HG03457 (cell line): Measurements from ENCODE around the gene XK.
"Not testable (repeated sequence)": the region's sequence is repeated elsewhere in the genome, so short reads cannot be mapped to it uniquely, and the experiment has no call there.

Source experiments
- ATAC-seq: cut with Tn5 transposase; IDR thresholded peaks from one replicate; pipeline ENCODE4 v1.9.1; 2021; ENCODE audit warnings: moderate number of reproducible peaks; ENCODE audit not compliant: unreplicated experiment

The XK gene

DNA sequence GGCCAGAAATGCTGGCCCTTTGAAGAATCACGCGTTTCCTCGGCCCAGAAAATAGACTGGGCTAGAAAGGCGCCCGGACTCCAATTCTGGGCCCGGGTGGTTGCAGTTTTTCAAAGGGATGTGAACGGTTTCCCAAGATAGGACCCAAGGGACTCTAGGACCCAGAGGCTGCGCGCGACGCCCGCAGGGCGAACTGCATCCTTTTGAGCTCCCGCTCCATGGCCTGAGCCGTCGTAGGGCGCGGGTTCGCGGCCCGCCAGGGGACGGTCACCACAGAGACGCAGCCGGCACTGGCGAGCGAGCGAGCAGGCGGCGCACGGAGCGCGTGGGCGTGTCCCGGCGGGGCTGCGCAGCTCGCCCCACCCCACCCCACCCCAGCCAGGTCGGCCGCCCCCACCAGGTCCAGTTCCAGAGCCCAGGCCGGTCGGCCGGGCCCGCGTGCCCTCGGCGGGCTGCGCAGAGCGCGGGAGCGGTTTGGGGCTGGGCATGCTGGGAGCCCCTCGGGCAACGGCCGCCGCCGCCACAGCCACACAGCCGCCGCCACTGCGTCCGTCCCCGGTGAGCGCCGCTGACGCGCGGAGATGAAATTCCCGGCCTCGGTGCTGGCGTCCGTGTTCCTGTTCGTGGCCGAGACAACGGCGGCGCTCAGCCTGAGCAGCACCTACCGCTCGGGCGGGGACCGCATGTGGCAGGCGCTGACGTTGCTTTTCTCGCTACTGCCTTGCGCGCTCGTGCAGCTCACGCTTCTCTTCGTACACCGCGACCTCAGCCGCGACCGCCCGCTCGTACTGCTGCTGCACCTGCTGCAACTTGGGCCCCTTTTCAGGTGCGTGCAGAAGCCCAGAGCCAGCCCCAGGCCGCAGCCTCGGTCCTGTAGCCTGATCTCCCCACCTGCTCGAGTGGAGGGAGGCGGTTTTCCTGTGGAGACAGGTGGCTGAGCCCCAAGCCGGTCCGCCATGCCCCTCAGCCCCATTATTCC lies at the start of gene XK:
Gene XK (plus strand): TSS at position 411 of the 979 bp plus-strand sequence. CDS start 171 bp downstream, at position 582.
- peak; percentile 54 for ATAC-seq

DNA sequence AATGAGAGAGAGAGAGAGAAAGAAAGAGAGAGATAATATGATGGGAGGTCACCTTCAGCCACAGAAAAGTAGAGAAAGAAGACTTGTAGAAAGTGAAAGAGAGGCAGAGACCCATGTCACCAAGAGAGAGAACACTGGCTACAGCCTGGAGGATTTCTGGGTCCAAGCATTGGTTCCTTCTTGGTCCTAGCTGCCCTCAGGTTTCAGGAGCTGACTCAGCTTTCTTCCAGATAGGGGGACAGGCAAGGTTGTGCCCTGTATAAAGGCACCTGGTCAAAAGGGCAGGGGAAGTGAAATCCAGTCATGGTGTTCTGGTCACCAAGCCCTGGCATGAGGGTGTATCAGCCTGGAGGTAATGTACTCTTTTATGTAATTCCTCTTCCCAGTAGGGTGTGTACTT lies 47.5 kb upstream of the XK start:
- no peak for ATAC-seq

- ATAC-seq, result no peak
Observed at GRCh38 chrX:37640142-37640541, 45.4 kb upstream of the XK start.

DNA sequence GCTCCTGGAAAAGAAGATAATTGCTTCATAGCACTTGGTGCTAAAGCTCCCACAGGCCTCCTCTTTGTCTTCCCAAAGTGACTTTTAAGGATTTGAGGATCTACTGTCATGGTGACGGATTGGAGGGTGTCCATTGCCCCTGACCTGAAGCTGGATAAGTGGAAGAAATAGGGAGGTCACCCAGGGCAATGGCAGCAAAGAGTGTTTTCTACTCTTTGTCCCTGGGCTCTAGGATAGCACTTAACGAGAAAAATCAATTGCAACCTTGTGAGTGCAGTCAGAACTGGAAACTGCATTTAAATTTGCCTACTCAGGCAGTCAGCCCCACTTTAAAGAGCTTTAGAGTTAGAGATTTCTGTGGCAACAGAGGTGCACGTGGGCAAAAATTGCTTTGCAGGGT lies 43.7 kb upstream of the XK start:
- ATAC-seq, result no peak

GRCh38 chrX:37644381-37645305 lies 40.9 kb upstream of the XK start:
- ATAC-seq, result no peak

- ATAC-seq, result no peak
Observed at GRCh38 chrX:37646254-37646653, 39.3 kb upstream of the XK start.

DNA sequence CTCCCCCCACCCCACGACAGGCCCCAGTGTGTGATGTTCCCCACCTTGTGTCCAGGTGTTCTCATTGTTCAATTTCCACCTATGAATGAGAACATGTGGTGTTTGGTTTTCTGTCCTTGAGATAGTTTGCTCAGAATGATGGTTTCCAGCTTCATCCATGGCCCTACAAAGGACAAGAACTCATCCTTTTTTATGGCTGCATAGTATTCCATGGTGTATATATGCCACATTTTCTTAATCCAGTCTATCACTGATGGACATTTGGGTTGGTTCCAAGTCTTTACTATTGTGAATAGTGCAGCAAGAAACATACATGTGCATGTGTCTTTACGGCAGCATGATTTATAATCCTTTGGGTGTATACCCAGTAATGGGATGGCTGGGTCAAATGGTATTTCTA lies 34.7 kb upstream of the XK start:
- ATAC-seq, result not testable (repeated sequence)

DNA sequence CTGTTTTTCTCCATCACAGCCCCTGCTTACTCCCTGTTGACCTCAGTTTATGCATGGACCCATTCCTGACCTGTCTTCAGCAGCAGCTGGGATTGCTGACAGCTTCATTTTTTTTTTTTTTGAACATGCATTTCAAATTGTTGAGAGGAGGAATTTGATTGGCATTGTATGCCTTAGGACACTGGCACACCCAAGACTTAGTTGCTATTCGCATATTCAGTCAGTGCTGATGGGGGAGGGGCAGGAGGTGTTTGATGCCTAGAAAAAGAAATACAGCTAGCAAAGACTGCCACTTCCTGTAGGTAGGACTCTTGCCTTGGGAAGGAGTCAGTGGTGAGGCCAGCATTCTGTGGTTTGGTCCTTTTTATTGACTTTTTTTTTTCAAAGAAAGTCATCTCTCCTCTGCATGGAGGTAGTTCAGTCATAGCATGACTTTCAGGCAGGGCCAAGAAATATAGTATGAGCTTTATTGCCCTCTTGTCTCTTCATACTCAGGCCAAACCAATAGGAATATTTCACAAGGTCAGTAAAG lies 33.6 kb upstream of the XK start:
- ATAC-seq, result no peak

GRCh38 chrX:37652589-37653231 lies 32.9 kb upstream of the XK start:
- ATAC-seq, result no peak

DNA sequence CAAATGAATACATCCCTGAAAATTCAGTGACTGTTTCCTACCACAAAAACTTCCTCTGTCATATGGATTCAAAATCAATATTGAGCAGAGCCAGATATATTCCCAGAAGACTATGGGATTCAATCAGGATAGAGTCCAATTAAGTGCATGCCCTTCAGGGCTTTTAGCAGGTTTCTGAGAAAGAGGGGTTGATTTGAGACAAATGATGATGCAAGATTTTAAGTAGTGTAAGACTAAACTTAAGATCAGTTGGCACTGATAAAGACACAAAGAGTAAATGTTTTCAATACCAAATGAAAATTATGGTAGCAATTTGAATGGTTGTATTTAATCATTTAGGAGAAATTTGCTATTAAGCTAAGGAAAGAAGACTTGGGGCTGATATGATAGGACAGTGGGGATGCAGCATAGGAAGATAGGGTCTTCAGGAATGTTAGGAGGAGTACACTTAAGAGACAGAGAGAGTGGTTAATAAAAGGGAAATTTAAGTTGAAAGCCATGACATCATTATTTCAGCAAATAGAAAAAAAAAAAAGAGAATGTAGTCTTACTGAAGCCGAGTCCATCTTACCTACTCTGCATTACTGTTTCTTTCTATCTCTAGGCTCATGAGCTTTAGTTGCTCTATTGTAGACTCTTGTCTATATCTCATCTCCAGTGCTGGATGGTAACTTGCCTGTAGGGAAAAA lies 32.0 kb upstream of the XK start:
- no peak for ATAC-seq

DNA sequence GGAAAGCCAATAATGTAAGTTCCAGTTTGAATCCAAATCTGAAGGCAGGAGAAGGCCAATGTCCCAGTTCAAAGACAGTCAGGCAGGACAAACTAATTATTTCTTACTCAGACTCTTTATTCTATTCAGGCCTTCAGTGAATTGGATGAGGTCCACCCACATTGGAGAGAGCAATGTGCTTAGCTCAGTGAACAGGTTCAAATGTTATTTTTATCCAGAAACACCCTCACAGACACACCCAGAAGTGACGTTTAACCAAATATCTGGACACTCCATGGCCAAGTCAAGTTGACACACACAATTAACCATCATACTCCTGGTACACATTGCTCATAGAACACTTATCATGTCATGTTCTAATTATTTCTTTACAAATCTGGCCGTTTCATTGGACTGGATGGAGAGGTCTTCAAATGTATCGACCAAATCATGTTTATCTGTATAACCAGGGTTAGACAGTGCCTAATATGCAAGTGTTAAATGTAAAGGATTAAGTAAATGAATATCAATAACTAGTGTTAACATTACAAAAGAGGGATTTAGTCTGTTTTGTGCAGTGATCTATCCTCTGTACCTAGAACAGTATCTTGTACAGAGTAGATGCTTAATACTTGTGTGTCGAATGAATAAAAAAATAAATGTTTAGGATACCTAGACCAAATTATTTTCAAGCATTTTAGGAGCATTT lies 27.1 kb upstream of the XK start:
- no peak for ATAC-seq

GRCh38 chrX:37659047-37659446 lies 26.5 kb upstream of the XK start:
- ATAC-seq, result no peak

GRCh38 chrX:37662181-37662580 lies 23.4 kb upstream of the XK start:
- no peak for ATAC-seq

DNA sequence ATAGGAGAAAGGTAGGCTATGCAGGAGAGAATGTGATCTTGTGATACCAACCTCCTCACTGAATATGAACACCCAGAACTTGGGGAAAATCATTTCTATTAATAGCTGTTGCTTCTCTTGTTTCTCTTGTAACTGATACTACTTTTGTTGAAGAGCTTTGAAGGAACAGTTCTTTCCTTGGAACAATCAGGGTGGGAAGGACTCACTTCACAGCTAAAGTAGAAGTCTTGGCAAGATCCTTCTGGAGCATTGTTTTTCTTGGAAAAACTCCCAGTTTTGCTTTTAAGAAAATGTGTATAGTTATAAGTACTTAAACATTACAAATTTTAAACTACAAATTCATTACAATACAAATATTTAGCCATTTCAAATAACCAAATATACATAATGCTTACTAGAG lies 19.1 kb upstream of the XK start:
- ATAC-seq, result no peak

DNA sequence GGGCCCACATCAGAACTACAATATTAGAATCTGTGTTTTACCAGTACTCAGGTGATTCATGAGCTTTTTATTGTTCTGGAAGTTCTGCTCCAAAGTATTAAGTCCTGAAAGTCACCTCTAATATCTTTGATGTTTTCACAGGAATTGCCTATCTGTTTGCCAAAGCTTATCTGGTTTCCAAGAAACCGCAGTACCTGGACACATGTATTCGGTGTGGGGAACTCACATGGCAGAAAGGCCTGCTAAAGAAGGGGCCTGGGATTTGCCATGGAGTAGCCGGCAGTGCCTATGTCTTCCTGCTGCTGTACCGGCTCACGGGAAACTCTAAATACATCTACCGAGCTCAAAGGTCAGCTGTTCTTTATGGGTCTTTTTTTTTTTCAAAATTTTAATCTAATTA lies 18.4 kb upstream of the XK start:
- no peak for ATAC-seq

DNA sequence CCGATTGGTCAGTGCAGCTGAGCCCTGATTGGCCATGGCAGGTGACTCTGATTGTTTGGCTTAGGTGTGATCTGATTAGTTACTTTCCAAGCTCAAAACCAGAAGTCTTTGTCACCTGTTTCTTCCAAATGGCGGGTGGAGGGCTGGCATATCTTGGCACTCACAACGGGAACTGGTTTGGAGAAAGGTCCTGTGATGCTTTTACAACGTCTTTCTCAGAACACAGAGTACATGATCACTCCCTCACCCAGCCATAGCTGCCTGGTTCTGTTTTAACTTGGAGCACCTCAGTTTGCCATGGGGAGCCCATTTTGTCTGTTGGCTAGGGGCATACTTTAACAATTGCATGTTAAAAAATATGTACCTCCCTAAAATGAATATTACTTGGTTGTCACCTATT lies 13.0 kb upstream of the XK start:
- ATAC-seq, result no peak

GRCh38 chrX:37676811-37677210 lies 8.8 kb upstream of the XK start:
- ATAC-seq, result no peak

- no peak for ATAC-seq
Observed at GRCh38 chrX:37677243-37677642, 8.3 kb upstream of the XK start.

DNA sequence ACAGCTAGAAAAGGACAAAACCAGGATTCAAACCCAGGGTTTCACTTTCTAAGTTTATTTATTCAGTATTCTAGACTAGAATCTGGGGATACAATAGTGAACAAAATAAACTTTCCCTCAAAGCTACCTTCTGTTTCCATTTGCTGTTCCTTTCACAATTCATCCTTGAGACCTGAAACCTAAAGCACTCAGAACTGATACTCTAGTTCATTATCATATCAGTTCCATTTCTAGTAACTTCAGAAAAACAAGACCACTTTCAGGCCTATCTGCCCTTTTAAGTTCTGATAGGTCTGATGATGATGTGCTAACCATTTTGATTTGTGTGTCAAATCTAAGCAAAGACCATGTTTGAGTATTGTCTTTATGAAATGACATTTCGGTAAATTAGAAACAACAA lies 7.8 kb upstream of the XK start:
- peak; percentile 52 for ATAC-seq

- no peak for ATAC-seq
Observed at GRCh38 chrX:37678574-37678973, 7.0 kb upstream of the XK start.
